ENCODE results near the gene RRP1B. TPM values are rescaled to one million over a fixed set of nuclear protein-coding genes. Genes with fewer than 3 reads are reported as not detected.

The RRP1B gene
- total and polyA plus RNA-seq, 2 experiments from 2014 or later: 18.6 to 19.2 TPM

GRCh38 chr21:43718872-43719747, 59.8 kb downstream of the RRP1B start, which contains the start of gene PDXK:
PDXK (plus strand) TSS chr21:43719129; CDS start chr21:43719295, 166 bp downstream.
- Histone ChIP-seq H3K4me3 (peak within 1 kb of the TSS; percentile 95), H3K36me3 (replicated peaks; ENCODE audit: insufficient read depth, low read depth) (no peaks in the 10 kb centered on the region), H3K79me2 (peaks cover 50% of the 10 kb centered on the region), H3K27me3 (no peaks in the 10 kb centered on the region), H3K4me2 (peak within 1 kb of the TSS; percentile 97), H3K27ac (peak within 1 kb of the TSS; percentile 97), H4K20me1 (ENCODE audit: insufficient read depth, poor library complexity, severe bottlenecking) (peaks cover 40% of the 10 kb centered on the region), H3K9me2 (replicated peaks; ENCODE audit: insufficient read depth) (no peaks in the 10 kb centered on the region), H3K9me3 (ENCODE audit: low read depth) (no peaks in the 10 kb centered on the region), H2AFZ (peak within 1 kb of the TSS; percentile 88), H3K4me1 (ENCODE audit: insufficient read depth) (peaks cover 15% of the 10 kb centered on the region)
- DNase-seq (ENCODE audit: low spot score): peak; percentile 97
- TF ChIP-seq CTCF (IDR thresholded peaks at IDR 0.05; ENCODE audit: poor library complexity) (peak; percentile 12), EZH2phosphoT487 (IDR thresholded peaks at IDR 0.05; ENCODE audit: low read depth, severe bottlenecking, unreplicated experiment) (no peak)
- under 1% methylated on average over 65 of the region's 117 CpGs for WGBS (ENCODE audit: low lambda C conversion rate, missing lambda C conversion rate)

GRCh38 chr21:43719748-43720538, 60.6 kb downstream of the RRP1B start:
- Histone ChIP-seq H3K9me2 (replicated peaks; ENCODE audit: insufficient read depth) (no peaks in the 10 kb centered on the region), H3K4me1 (ENCODE audit: insufficient read depth) (peaks cover 15% of the 10 kb centered on the region), H2AFZ (peak overlapping the region; percentile 59), H3K4me3 (peak overlapping the region; percentile 95), H3K27me3 (no peaks in the 10 kb centered on the region), H3K27ac (peak overlapping the region; percentile 97), H3K36me3 (replicated peaks; ENCODE audit: insufficient read depth, low read depth) (no peaks in the 10 kb centered on the region), H3K4me2 (peak overlapping the region; percentile 97), H3K79me2 (peaks cover 58% of the 10 kb centered on the region), H3K9me3 (ENCODE audit: low read depth) (no peaks in the 10 kb centered on the region), H4K20me1 (ENCODE audit: insufficient read depth, poor library complexity, severe bottlenecking) (peaks cover 48% of the 10 kb centered on the region)
- 18% methylated on average over 34 of the region's 49 CpGs for WGBS (ENCODE audit: low lambda C conversion rate, missing lambda C conversion rate)
- TF ChIP-seq EZH2 (IDR thresholded peaks at IDR 0.05; ENCODE audit: borderline replicate concordance) (no peak), EZH2phosphoT487 (IDR thresholded peaks at IDR 0.05; ENCODE audit: low read depth, severe bottlenecking, unreplicated experiment) (no peak), CTCF (IDR thresholded peaks at IDR 0.05; ENCODE audit: poor library complexity) (no peak)
- DNase-seq (ENCODE audit: low spot score): no peak

GRCh38 chr21:43720539-43721166, 61.3 kb downstream of the RRP1B start:
- Histone ChIP-seq H3K9me3 (ENCODE audit: low read depth) (no peaks in the 10 kb centered on the region), H3K9me2 (replicated peaks; ENCODE audit: insufficient read depth) (no peaks in the 10 kb centered on the region), H3K79me2 (peaks cover 65% of the 10 kb centered on the region), H3K27ac (peak overlapping the region; percentile 97), H4K20me1 (ENCODE audit: insufficient read depth, poor library complexity, severe bottlenecking) (peaks cover 54% of the 10 kb centered on the region), H3K36me3 (replicated peaks; ENCODE audit: insufficient read depth, low read depth) (no peaks in the 10 kb centered on the region), H2AFZ (no peak overlapping the region), H3K4me1 (ENCODE audit: insufficient read depth) (peaks cover 17% of the 10 kb centered on the region), H3K4me3 (peak overlapping the region; percentile 95), H3K4me2 (peak overlapping the region; percentile 97), H3K27me3 (no peaks in the 10 kb centered on the region)
- DNase-seq (ENCODE audit: low spot score): no peak
- 90% methylated on average over 16 of the region's 16 CpGs for WGBS (ENCODE audit: low lambda C conversion rate, missing lambda C conversion rate)
- no peak for TF ChIP-seq EZH2phosphoT487 (IDR thresholded peaks at IDR 0.05; ENCODE audit: low read depth, severe bottlenecking, unreplicated experiment)
- TF ChIP-seq EZH2 (IDR thresholded peaks at IDR 0.05; ENCODE audit: borderline replicate concordance): no peak
- no peak for TF ChIP-seq CTCF (IDR thresholded peaks at IDR 0.05; ENCODE audit: poor library complexity)
